Measurements from ENCODE around the gene ATP10D. TPM values are rescaled to one million over a fixed set of nuclear protein-coding genes. Genes with fewer than 3 reads are reported as not detected.
"Not testable (repeated sequence)": the region's sequence is repeated elsewhere in the genome, so short reads cannot be mapped to it uniquely, and the experiment has no call there.

Gene ATP10D
- total RNA-seq, 1 donor from 2014 or later: 34.9 TPM

DNA sequence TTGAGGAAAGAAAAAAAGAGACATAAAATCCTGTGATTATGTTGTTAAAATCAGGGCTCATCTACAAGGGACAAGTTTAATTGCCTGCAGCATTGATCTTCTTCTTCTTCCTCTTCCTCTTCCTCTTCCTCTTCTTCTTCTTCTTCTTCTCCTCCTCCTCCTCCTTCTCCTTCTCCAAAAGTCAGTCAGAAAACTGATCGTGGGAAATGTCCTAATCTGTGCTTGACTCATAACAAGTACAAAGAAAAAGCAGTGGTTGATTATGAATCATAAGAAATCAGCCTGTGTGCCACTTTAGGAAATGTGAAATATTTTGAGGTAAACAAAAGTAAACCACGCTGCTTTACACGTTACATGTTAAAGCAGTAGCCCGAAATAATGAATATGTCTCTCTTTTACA lies 2.7 kb upstream of the ATP10D start:
- Mint-ChIP-seq H3K36me3 (no peaks in the 10 kb centered on the region), H3K4me3 (no peak overlapping the region), H3K27me3 (ENCODE audit: low read depth) (no peaks in the 10 kb centered on the region), H3K4me1 (peaks cover 17% of the 10 kb centered on the region), H3K27ac (no peak overlapping the region), H3K9me3 (no peaks in the 10 kb centered on the region)
- DNase-seq (ENCODE audit: low spot score in 2 of 2, unreplicated experiment in 2 of 2): no peak
- TF ChIP-seq, protein P1, sequence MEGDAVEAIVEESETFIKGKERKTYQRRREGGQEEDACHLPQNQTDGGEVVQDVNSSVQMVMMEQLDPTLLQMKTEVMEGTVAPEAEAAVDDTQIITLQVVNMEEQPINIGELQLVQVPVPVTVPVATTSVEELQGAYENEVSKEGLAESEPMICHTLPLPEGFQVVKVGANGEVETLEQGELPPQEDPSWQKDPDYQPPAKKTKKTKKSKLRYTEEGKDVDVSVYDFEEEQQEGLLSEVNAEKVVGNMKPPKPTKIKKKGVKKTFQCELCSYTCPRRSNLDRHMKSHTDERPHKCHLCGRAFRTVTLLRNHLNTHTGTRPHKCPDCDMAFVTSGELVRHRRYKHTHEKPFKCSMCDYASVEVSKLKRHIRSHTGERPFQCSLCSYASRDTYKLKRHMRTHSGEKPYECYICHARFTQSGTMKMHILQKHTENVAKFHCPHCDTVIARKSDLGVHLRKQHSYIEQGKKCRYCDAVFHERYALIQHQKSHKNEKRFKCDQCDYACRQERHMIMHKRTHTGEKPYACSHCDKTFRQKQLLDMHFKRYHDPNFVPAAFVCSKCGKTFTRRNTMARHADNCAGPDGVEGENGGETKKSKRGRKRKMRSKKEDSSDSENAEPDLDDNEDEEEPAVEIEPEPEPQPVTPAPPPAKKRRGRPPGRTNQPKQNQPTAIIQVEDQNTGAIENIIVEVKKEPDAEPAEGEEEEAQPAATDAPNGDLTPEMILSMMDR (IDR thresholded peaks at IDR 0.05; ENCODE audit: unreplicated experiment): no peak

GRCh38 chr4:47483745-47484144 lies 1.3 kb upstream of the ATP10D start:
- Mint-ChIP-seq H3K27me3 (ENCODE audit: low read depth) (no peaks in the 10 kb centered on the region), H3K4me3 (no peak overlapping the region), H3K9me3 (peaks cover 1% of the 10 kb centered on the region), H3K36me3 (peaks cover 2% of the 10 kb centered on the region), H3K4me1 (peaks cover 17% of the 10 kb centered on the region), H3K27ac (peak overlapping the region; percentile 99)
- DNase-seq (ENCODE audit: low spot score in 2 of 2, unreplicated experiment in 2 of 2): no peak
- TF ChIP-seq, protein P1 (IDR thresholded peaks at IDR 0.05; ENCODE audit: unreplicated experiment): no peak

GRCh38 chr4:47484168-47484567 lies 907 bp upstream of the ATP10D start:
- Mint-ChIP-seq H3K4me1 (peaks cover 17% of the 10 kb centered on the region), H3K27me3 (ENCODE audit: low read depth) (no peaks in the 10 kb centered on the region), H3K9me3 (peaks cover 5% of the 10 kb centered on the region), H3K4me3 (peak overlapping the region; percentile 96), H3K27ac (peak overlapping the region; percentile 99), H3K36me3 (peaks cover 5% of the 10 kb centered on the region)
- TF ChIP-seq, protein P1 (IDR thresholded peaks at IDR 0.05; ENCODE audit: unreplicated experiment): no peak
- no peak for DNase-seq (ENCODE audit: low spot score in 2 of 2, unreplicated experiment in 2 of 2)

DNA sequence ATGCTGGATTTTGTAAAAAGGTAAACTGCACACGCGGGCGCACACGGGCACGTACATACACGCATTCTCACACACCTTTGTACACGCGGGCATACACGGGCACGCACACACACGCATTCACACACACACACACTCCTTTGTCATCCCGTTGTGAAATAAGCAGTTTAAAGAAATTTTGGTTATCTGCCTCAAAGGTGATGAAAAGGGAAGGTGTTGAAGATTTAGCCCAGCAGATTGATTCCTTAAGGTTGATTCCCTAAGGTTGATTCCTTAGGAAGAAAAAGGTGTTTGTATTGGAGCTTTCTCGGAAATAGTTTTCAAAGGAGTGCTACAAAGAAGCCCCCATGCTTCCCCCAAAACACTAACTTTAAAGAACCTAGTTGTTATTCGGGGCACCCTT lies 693 bp downstream of the ATP10D start:
- Mint-ChIP-seq H3K4me3 (peak overlapping the region; percentile 96), H3K27me3 (ENCODE audit: low read depth) (no peaks in the 10 kb centered on the region), H3K4me1 (peaks cover 17% of the 10 kb centered on the region), H3K9me3 (peaks cover 5% of the 10 kb centered on the region), H3K36me3 (peaks cover 5% of the 10 kb centered on the region), H3K27ac (peak overlapping the region; percentile 99)
- DNase-seq (ENCODE audit: low spot score in 2 of 2, unreplicated experiment in 2 of 2): no peak
- TF ChIP-seq, protein P1 (IDR thresholded peaks at IDR 0.05; ENCODE audit: unreplicated experiment): no peak

DNA sequence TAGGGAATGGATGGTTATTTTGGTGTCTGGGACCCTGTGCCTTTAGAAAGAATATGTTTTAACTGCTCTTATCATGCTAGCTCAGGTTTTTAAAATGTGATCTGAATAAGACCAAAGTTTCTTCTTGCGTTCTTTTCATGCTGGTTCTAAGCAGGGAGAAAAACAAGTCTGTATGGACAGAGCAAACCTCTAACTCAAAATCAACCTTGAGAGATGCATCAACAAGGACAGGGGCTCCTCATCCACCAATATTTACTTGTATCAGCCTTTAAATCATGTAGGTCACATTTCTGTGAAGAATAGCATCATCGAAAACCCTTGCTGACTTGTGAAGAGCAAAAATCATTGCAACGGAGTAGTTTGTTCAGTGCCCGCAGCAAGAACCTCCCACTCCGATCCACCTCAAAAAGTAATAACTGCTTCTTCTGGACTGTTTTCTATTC lies 1.2 kb downstream of the ATP10D start:
- peaks cover 5% of the 10 kb centered on the region for H3K36me3 Mint-ChIP-seq
- no peaks in the 10 kb centered on the region for H3K27me3 Mint-ChIP-seq (ENCODE audit: low read depth)
- peak overlapping the region; percentile 96 for H3K4me3 Mint-ChIP-seq
- peaks cover 5% of the 10 kb centered on the region for H3K9me3 Mint-ChIP-seq
- DNase-seq (ENCODE audit: low spot score in 2 of 2, unreplicated experiment in 2 of 2): no peak
- TF ChIP-seq, protein P1 (IDR thresholded peaks at IDR 0.05; ENCODE audit: unreplicated experiment): no peak
- peak overlapping the region; percentile 99 for H3K27ac Mint-ChIP-seq
- peaks cover 20% of the 10 kb centered on the region for H3K4me1 Mint-ChIP-seq

GRCh38 chr4:47486727-47487126 lies 1.7 kb downstream of the ATP10D start:
- not testable (repeated sequence) for H3K36me3 Mint-ChIP-seq; DNase-seq (ENCODE audit: low spot score in 2 of 2, unreplicated experiment in 2 of 2); H3K9me3 Mint-ChIP-seq; H3K27ac Mint-ChIP-seq; H3K27me3 Mint-ChIP-seq (ENCODE audit: low read depth)
- Mint-ChIP-seq H3K4me3 (peak overlapping the region; percentile 96), H3K4me1 (peaks cover 24% of the 10 kb centered on the region)

Data from mesothelial cell of epicardium (in vitro differentiated cells).